HepG2 (cell line): ENCODE measurements around the gene BBS1.

Source experiments
- ARNTL ChIP-seq: sonication (generic); formaldehyde crosslinking; IDR thresholded peaks from 2 replicates; pipeline ENCODE4 v1.4.0; 2020; ENCODE audit warnings: mild to moderate bottlenecking, missing genetic modification reagents
- ATF7 ChIP-seq, 2 experiments: fragments of 450-650 bp in 1 of 2; sonication (generic) in 1 of 2; formaldehyde crosslinking in 1 of 2; IDR thresholded peaks; 2 replicates each; pipeline versions ENCODE4 v1.4.0 to v1.6.1; 2016 to 2020; ENCODE audit warnings: antibody characterized with exemption in 1 of 2, mild to moderate bottlenecking in 1 of 2, missing genetic modification reagents in 1 of 2
- CEBPB ChIP-seq: IDR thresholded peaks from 2 replicates; pipeline ENCODE4 v1.6.1; 2011; ENCODE audit warnings: low read depth, low read length, improper control_type of control experiment, borderline replicate concordance
- CTCF ChIP-seq: sonication (generic); formaldehyde crosslinking; IDR thresholded peaks from 2 replicates; pipeline ENCODE4 v1.5.0; 2020; ENCODE audit warnings: mild to moderate bottlenecking, missing genetic modification reagents, moderate library complexity
- DPF2 ChIP-seq: sonication (generic); formaldehyde crosslinking; IDR thresholded peaks from 2 replicates; pipeline ENCODE4 v1.4.0; 2020; ENCODE audit warnings: mild to moderate bottlenecking, low read depth, missing genetic modification reagents, borderline replicate concordance
- IKZF4 ChIP-seq: sonication (generic); formaldehyde crosslinking; IDR thresholded peaks from 2 replicates; pipeline ENCODE4 v1.5.1; 2020; ENCODE audit warnings: borderline replicate concordance, mild to moderate bottlenecking, low read depth, missing genetic modification reagents; ENCODE audit errors: not compliant biosample characterization
- MED8 ChIP-seq: sonication (generic); formaldehyde crosslinking; IDR thresholded peaks from 2 replicates; pipeline ENCODE4 v1.8.1; 2023; ENCODE audit warnings: mild to moderate bottlenecking, missing genetic modification reagents; ENCODE audit not compliant: insufficient replicate concordance
- RFXAP ChIP-seq: sonication (generic); formaldehyde crosslinking; IDR thresholded peaks from 2 replicates; pipeline ENCODE4 v1.4.0; 2020; ENCODE audit warnings: missing genetic modification reagents, borderline replicate concordance
- TEAD3 ChIP-seq: optimal IDR thresholded peaks from 2 replicates; pipeline ENCODE3; 2016; ENCODE audit warnings: borderline replicate concordance
- ZSCAN25 ChIP-seq: sonication (generic); formaldehyde crosslinking; IDR thresholded peaks from 2 replicates; pipeline ENCODE4 v1.8.0; 2022; ENCODE audit warnings: mild to moderate bottlenecking, missing genetic modification reagents
- ZSCAN5A ChIP-seq: sonication (generic); formaldehyde crosslinking; IDR thresholded peaks from 2 replicates; pipeline ENCODE4 v1.8.0; 2022; ENCODE audit warnings: mild to moderate bottlenecking, missing genetic modification reagents, borderline replicate concordance
- TF ChIP-seq, protein P1 (sequence below): sonication (generic); formaldehyde crosslinking; conservative IDR thresholded peaks from 2 replicates; pipeline ENCODE4 v1.4.0; 2020; ENCODE audit warnings: missing genetic modification reagents
- TF ChIP-seq, protein P2 (sequence below): sonication (generic); formaldehyde crosslinking; conservative IDR thresholded peaks from 2 replicates; pipeline ENCODE4 v1.8.1; 2023; ENCODE audit warnings: missing genetic modification reagents

DNA sequence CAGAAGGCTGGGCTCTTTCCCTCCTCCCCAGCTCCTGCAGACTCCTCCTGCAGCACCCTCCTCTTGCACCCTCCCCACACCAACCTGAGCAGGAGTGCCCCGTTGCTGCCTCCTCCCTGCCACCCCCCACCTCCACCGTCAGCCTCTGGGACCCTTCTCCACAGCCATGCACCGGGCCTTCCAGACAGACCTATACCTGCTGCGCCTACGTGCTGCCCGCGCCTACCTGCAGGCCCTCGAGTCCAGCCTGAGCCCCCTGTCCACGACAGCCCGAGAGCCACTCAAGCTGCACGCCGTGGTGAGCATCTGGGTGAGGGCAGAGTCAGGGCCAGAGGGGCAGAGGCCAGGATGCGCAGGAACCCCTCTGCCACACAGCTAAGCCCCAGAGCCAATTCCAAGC lies 19.2 kb downstream of the BBS1 start:
- TF ChIP-seq, protein P1, sequence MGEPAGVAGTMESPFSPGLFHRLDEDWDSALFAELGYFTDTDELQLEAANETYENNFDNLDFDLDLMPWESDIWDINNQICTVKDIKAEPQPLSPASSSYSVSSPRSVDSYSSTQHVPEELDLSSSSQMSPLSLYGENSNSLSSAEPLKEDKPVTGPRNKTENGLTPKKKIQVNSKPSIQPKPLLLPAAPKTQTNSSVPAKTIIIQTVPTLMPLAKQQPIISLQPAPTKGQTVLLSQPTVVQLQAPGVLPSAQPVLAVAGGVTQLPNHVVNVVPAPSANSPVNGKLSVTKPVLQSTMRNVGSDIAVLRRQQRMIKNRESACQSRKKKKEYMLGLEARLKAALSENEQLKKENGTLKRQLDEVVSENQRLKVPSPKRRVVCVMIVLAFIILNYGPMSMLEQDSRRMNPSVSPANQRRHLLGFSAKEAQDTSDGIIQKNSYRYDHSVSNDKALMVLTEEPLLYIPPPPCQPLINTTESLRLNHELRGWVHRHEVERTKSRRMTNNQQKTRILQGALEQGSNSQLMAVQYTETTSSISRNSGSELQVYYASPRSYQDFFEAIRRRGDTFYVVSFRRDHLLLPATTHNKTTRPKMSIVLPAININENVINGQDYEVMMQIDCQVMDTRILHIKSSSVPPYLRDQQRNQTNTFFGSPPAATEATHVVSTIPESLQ: no peak
- TF ChIP-seq DPF2: no peak
- TF ChIP-seq MED8 (CRISPR knock-in tag): no peak
- no peak for TF ChIP-seq ATF7 (IDR thresholded peaks at IDR 0.05)
- no peak for TF ChIP-seq ATF7 (CRISPR knock-in tag; IDR thresholded peaks at IDR 0.05)
- TF ChIP-seq RFXAP (CRISPR knock-in tag): no peak
- TF ChIP-seq CTCF (CRISPR knock-in tag): no peak
- no peak for TF ChIP-seq ZSCAN5A (CRISPR knock-in tag)
- no peak for TF ChIP-seq CEBPB
- TF ChIP-seq ARNTL (CRISPR knock-in tag): no peak
- TF ChIP-seq TEAD3 (CRISPR knock-in tag): no peak
- TF ChIP-seq IKZF4 (CRISPR knock-in tag): no peak
- TF ChIP-seq ZSCAN25 (CRISPR knock-in tag): no peak
- TF ChIP-seq, protein P2, sequence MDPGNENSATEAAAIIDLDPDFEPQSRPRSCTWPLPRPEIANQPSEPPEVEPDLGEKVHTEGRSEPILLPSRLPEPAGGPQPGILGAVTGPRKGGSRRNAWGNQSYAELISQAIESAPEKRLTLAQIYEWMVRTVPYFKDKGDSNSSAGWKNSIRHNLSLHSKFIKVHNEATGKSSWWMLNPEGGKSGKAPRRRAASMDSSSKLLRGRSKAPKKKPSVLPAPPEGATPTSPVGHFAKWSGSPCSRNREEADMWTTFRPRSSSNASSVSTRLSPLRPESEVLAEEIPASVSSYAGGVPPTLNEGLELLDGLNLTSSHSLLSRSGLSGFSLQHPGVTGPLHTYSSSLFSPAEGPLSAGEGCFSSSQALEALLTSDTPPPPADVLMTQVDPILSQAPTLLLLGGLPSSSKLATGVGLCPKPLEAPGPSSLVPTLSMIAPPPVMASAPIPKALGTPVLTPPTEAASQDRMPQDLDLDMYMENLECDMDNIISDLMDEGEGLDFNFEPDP (CRISPR knock-in tag): no peak
